HG03060 (cell line): ENCODE measurements around the gene LRRC61.

Source experiments
- ATAC-seq: cut with Tn5 transposase; IDR thresholded peaks from one replicate; pipeline ENCODE4 v1.9.1; 2021; ENCODE audit warnings: low read depth, moderate number of reproducible peaks; ENCODE audit not compliant: unreplicated experiment

LRRC61 gene

DNA sequence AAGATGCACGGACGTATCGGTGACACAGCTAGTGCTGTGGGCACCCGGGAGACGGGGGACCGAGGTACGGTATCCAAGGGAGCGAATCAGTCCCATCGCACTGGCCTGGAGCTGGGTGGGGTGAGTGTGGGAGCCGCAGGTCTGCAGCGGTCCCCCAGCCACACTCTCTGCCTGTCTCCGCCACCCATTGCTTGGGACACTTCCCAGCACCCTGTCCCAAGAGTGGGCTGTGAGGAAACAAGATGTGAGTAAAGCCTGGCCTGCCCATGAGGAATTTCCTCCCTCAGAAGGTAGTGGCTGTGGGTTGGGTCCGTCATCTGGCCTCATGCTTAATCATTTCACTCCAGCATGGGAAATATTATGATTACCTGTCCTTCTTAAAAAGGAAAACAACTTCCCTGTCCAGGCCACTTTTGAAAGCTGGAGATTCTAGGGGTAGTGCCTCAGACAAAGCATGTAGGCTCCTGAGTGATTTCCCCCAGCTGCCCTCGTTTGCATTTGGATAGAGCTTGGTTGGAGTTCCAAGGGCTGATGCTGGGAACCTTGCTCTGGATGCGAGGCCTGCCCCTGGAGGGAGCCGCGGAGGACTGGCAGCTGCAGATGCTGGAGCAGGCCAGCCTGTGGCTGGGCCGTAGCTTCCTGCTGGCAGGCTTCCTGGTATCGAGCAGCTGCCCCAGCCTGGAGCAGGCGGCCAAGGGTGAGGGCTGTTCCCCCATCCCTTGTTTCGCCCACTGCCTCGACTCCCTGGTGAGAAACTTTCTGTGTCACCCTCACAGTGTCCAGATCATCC, 6.4 kb downstream of the LRRC61 start:
- ATAC-seq: no peak

- no peak for ATAC-seq
Observed at GRCh38 chr7:150330211-150330885, 7.2 kb downstream of the LRRC61 start.

- no peak for ATAC-seq
Observed at GRCh38 chr7:150332852-150333635, 9.9 kb downstream of the LRRC61 start.

DNA sequence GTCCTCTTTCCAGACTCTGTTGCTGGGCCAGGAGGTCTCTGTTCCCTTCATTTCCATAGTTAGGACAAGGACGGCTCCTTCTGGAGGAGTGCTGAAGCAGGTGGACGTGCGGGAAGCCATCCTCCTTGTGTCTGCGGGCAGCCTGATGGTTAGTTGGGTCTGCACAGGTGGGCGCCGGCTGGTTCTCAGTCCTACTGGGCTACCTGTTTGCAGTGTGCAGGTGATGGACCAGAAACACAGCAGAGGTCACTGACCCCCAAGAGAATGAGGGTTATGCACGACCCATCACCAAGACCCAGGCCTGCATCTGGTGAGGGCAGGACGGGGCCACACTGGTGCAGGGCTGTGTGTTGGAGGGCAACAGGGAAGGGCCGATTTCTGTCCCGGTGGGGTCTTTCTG, 10.5 kb downstream of the LRRC61 start:
- ATAC-seq: no peak

DNA sequence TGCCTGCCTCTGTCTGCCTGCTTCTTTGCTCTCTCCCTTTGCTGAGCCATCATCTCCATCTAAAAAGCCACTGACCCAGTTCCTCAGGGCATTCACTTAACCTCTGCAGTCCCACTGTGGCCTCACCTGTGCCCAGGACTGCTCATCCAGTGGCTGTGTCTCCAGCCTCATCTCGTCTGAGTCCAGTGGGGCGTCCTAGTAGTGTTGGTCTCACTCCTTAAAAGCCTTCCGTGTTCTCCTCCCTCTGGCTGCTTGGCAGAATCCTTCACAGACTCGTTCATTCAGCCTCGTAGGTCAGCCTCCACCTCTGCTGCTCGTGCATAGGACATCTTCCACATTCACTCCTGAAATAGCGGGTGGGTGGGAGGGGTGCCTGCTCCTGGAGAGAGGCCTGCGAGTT, 11.0 kb downstream of the LRRC61 start:
- no peak for ATAC-seq

GRCh38 chr7:150335108-150335773, 12.1 kb downstream of the LRRC61 start:
- no peak for ATAC-seq

GRCh38 chr7:150335774-150336112, 12.6 kb downstream of the LRRC61 start:
- no peak for ATAC-seq

GRCh38 chr7:150336746-150337145, 13.6 kb downstream of the LRRC61 start:
- ATAC-seq: no peak

GRCh38 chr7:150337179-150337578, 14.0 kb downstream of the LRRC61 start:
- ATAC-seq: no peak

- no peak for ATAC-seq
Observed at GRCh38 chr7:150337659-150338081, 14.5 kb downstream of the LRRC61 start.

DNA sequence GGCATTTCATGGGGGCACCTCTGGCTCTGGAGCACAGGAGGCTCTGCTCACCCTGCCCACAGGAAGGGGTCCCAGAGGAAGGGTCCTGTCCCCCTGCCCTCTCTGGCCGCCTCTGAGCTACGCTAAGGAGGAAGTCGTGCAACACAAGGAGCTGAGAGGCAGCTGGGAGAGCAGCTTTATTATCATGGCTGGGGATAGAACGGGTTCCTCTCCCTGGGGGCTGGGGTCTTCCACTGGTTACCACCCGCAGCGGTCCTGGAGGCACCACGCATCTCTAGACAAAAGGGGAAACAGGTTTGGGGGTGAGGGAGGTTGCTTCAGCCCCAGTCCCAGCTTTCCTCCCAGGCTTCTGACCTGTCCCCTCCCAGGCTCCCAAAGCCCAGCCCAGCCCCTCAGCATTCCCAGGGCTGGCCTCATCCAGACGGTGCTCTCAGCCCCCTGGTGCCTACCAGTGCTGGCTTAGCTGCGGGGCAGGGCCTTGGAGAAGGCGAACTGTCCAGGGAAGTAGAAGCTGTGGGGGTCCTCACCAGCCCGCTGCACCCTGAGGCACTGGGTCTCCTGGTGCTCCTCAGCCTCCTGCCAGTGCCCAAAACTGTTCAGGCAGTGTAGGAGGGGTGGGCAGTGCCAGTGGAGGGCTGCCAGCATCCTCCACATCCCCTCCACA, 15.1 kb downstream of the LRRC61 start:
- no peak for ATAC-seq

DNA sequence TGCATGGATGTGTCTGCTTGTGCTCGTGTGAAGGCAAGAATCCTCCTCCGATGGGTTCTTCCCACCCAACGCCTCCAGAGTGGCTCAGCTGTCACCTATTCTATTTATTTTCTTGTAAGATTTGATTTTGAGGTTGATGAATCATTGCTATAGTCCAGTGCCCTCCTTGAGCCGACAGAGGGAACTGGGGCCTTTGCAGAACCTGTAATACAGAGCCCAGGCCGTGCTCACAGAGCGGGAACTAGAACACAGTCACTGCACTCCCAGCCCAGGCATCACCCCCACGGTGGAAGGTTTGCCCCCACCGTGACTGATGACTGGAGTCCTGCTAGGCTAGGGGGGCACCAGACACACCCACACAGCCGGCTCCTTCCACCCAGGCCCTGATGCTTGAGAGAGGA, 16.3 kb downstream of the LRRC61 start:
- no peak for ATAC-seq

- no peak for ATAC-seq
Observed at GRCh38 chr7:150340024-150340749, 17.0 kb downstream of the LRRC61 start.

DNA sequence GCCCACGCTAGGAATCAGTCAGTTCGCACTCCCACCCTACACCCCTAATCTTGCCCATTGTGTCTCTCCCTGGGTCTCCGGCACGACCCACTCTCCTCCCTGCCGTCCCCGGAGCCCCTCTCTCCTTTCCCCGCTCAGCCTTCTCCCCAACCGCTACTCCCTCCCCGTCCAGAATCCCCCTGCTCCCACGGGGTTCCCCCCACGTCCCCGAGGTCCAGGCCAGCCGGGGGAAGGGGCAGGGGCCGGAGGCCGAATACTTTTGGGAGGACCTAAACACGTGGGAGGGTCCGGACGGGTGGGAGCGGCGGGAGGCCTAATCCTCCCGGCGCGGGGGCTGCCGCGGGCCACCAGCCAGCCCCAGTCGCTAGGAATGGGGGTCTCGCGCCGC, 17.7 kb downstream of the LRRC61 start:
- ATAC-seq: no peak

DNA sequence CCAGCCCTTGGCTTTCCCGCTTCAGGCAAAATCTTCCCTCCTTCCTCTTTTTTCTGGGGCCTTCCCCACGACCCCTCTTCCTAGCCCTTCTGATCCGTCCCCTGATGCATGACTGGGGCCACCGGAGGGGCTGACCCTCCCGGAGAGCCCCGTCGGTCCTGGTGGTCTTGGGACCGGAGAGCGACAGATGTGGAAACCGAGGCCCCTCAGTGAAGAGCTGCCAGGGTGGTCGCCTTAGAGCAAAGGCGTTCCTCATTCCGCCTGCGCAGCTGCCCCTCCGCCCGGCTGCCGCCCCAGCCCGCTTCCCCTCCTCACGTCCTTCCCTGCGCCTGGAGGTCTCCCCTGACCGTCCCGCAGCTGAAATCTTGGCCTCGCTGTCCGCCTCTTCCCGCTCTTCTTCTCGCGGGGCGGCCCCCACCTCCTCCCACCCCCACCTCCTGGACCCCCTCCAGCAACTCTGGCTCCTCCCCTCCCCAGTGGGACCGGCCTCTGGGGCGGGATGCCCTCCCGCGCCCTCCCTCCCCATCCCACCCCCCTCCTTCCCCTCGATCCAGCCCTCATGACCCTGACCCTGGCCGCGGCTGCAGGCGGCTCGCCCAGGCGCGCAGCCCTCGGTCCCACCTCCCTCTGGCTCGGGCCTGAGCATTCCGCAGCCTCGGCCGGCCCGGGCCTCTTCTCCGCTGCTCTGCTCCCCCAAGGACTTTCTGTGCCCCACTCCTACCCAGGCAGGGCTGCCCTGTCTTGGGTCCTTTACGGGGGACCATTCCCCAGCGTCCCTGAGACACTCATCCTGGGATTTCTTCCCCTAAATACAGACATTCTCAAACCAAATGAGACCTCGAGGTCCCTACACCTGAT, 18.3 kb downstream of the LRRC61 start, which contains the start of gene RARRES2:
Gene RARRES2 (minus strand): TSS at position 367 of the 858 bp plus-strand sequence. CDS start 1,020 bp downstream, outside the sequence.
- no peak for ATAC-seq

DNA sequence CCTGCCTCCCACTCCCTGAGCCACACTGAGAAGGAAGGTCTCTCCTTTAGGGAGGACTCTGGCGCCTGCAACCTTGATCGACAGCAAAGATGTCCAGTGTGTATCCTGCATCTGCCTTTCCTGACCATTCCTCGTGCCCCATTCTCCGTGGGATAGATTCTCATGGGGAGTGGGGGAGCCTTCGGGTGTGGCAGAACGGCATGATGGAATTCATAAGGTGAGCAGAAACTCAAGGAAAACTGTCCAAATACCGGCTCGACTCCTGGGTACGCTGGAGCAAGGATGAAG, 18.9 kb downstream of the LRRC61 start:
- no peak for ATAC-seq

DNA sequence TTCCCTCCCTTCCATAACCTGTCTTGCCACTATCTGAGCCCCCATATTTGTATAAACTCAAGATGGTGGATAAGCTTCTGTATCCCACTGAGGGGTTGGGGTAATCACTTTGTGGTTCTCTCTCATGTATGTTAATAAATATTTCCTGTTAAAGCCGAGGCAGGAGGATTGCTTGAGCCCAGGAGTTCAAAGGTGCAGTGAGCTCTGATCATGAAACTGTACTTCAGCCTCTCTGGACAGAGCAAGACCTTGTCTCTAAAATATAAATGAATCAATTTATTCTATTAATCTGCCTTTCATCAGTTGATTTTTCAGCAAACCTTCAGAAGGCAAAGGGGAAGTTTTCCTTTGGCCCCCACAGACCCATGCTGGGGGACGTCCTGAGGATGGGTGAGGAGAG, 20.1 kb downstream of the LRRC61 start:
- ATAC-seq: no peak

DNA sequence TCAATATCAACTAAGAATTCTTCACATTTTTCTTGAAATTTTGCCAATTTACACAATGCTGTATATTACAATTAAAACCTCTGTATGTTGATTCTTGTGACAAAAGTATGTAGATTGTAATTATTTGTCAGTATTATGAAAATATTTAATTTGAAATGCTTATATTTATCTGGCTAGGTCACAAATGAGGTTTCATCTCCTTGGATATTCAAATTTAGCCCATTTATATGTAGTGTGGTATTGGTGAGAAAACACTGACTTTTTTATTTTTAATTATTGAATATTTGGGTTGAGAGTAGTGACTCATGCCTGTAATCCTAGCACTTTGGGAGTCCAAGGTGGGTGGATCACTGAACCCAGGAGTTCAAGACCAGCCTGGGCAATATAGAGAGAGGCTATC, 21.1 kb downstream of the LRRC61 start:
- ATAC-seq: no peak

GRCh38 chr7:150345012-150345411, 21.9 kb downstream of the LRRC61 start:
- no peak for ATAC-seq
